ENCODE measurements around the gene SYT5. TPM values are rescaled to one million over a fixed set of nuclear protein-coding genes. Genes with fewer than 3 reads are reported as not detected.
A peak's percentile ranks its signal among the peaks of the same experiment; 100 is the strongest.

Gene SYT5
- total RNA-seq, 1 experiment from 2014 or later: not detected

GRCh38 chr19:55165952-55166529 lies 14.0 kb downstream of the SYT5 start:
- Histone ChIP-seq H3K36me3 (ENCODE audit: control insufficient read depth, insufficient read depth, low read length) (no peaks in the 10 kb centered on the region), H3K9me3 (no peaks in the 10 kb centered on the region), H3K27me3 (replicated peaks; ENCODE audit: control insufficient read depth, insufficient read depth, low read length) (no peaks in the 10 kb centered on the region), H3K4me1 (no peaks in the 10 kb centered on the region), H3K4me3 (ENCODE audit: low read depth, low read length) (peak overlapping the region; percentile 73)
- ChIA-PET POLR2A (interaction anchor here (1.2 kb wide), 1 partner anchor 173 kb away, joined by 4 read pairs; the partner anchor contains the start of gene KMT5C), CTCF (interaction anchor here (0.5 to 3.1 kb wide), 9 partner anchors 10 to 475 kb away, joined by 3 to 20 read pairs (median 5); partner anchors contain the start of genes PPP1R12C, PTPRH and ZNF580)
- Mint-ChIP-seq H3K36me3 (ENCODE audit: insufficient read depth, unreplicated experiment) (peaks cover 11% of the 10 kb centered on the region), H3K27ac (ENCODE audit: unreplicated experiment) (peak overlapping the region; percentile 80), H3K4me3 (ENCODE audit: unreplicated experiment) (peak overlapping the region; percentile 79), H3K27me3 (ENCODE audit: insufficient read depth, unreplicated experiment) (peaks cover 11% of the 10 kb centered on the region), H3K9me3 (ENCODE audit: unreplicated experiment) (no peaks in the 10 kb centered on the region), H3K4me1 (ENCODE audit: low read depth, unreplicated experiment) (no peaks in the 10 kb centered on the region)
- intact Hi-C loops (cut with micrococcal nuclease; ENCODE audit: unreplicated experiment): loop anchor here (1.0 to 2.0 kb wide), 3 partner anchors 25 to 173 kb away; partner anchors contain the start of genes KMT5C and PPP1R12C
- TF ChIP-seq, protein P1, sequence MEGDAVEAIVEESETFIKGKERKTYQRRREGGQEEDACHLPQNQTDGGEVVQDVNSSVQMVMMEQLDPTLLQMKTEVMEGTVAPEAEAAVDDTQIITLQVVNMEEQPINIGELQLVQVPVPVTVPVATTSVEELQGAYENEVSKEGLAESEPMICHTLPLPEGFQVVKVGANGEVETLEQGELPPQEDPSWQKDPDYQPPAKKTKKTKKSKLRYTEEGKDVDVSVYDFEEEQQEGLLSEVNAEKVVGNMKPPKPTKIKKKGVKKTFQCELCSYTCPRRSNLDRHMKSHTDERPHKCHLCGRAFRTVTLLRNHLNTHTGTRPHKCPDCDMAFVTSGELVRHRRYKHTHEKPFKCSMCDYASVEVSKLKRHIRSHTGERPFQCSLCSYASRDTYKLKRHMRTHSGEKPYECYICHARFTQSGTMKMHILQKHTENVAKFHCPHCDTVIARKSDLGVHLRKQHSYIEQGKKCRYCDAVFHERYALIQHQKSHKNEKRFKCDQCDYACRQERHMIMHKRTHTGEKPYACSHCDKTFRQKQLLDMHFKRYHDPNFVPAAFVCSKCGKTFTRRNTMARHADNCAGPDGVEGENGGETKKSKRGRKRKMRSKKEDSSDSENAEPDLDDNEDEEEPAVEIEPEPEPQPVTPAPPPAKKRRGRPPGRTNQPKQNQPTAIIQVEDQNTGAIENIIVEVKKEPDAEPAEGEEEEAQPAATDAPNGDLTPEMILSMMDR (IDR thresholded peaks at IDR 0.05; ENCODE audit: insufficient read depth in 1 of 2, low read depth in 1 of 2, low read length in 1 of 2, severe bottlenecking in 1 of 2, unreplicated experiment in 1 of 2): peak; percentile 67 to 97
- DNase-seq: peak; percentile 87 to 90
- BruUV-seq (replicated peaks): no TSS peak

GRCh38 chr19:55161571-55162322 lies 18.3 kb downstream of the SYT5 start:
- intact Hi-C loops (cut with micrococcal nuclease; ENCODE audit: unreplicated experiment): no loop called here
- Mint-ChIP-seq H3K27ac (ENCODE audit: unreplicated experiment) (no peak overlapping the region), H3K36me3 (ENCODE audit: insufficient read depth, unreplicated experiment) (peaks cover 6% of the 10 kb centered on the region), H3K27me3 (ENCODE audit: insufficient read depth, unreplicated experiment) (peaks cover 3% of the 10 kb centered on the region), H3K9me3 (ENCODE audit: unreplicated experiment) (no peaks in the 10 kb centered on the region), H3K4me3 (ENCODE audit: unreplicated experiment) (no peak overlapping the region), H3K4me1 (ENCODE audit: low read depth, unreplicated experiment) (peaks cover 20% of the 10 kb centered on the region)
- POLR2A ChIA-PET: no interaction called here
- H3K27me3 ChIP-seq (replicated peaks; ENCODE audit: control insufficient read depth, insufficient read depth, low read length): no peaks in the 10 kb centered on the region
- TF ChIP-seq, protein P1 (IDR thresholded peaks at IDR 0.05; ENCODE audit: insufficient read depth in 1 of 2, low read depth in 1 of 2, low read length in 1 of 2, severe bottlenecking in 1 of 2, unreplicated experiment in 1 of 2): no peak
- H3K4me3 ChIP-seq (ENCODE audit: low read depth, low read length): no peak overlapping the region
- H3K4me1 ChIP-seq: peaks cover 16% of the 10 kb centered on the region
- BruUV-seq (replicated peaks): no TSS peak
- CTCF ChIA-PET: interaction anchor here (0.7 to 2.9 kb wide), 3 partner anchors 21 to 66 kb away, joined by 3 to 38 read pairs (median 3); no protein-coding TSS in a partner anchor
- no peaks in the 10 kb centered on the region for H3K36me3 ChIP-seq (ENCODE audit: control insufficient read depth, insufficient read depth, low read length)
- H3K9me3 ChIP-seq: no peaks in the 10 kb centered on the region
- no peak for DNase-seq

DNA sequence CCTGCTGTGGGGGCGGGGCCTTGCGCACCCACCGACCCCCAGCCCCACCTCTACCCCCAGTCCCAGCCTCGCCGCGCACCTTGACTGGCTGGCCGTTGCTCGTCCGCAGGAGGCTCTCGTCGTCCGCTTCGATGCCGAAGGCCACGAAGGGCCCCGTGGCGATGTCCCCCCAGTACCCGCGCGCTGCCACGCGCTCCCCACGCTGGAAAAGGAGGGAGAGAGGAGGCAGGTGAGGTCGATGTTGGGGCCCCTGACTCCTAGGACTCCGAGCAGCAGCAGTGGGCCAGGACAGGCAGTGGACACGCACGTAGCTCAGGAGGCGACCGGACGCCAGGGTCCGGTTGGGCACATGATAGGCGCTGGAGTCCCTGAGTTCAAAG lies 19.1 kb downstream of the SYT5 start:
- no peaks in the 10 kb centered on the region for H3K9me3 Mint-ChIP-seq (ENCODE audit: unreplicated experiment)
- H3K4me3 Mint-ChIP-seq (ENCODE audit: unreplicated experiment): no peak overlapping the region
- H3K4me1 Mint-ChIP-seq (ENCODE audit: low read depth, unreplicated experiment): peaks cover 20% of the 10 kb centered on the region
- ChIA-PET CTCF (interaction anchor here (0.6 to 2.9 kb wide), 10 partner anchors 10 to 73 kb away, joined by 3 to 38 read pairs (median 3); partner anchors contain the start of gene TNNT1), POLR2A (no interaction called here)
- H3K27me3 Mint-ChIP-seq (ENCODE audit: insufficient read depth, unreplicated experiment): peaks cover 3% of the 10 kb centered on the region
- no TSS peak for BruUV-seq (replicated peaks)
- no peak overlapping the region for H3K27ac Mint-ChIP-seq (ENCODE audit: unreplicated experiment)
- no peak for DNase-seq
- no peaks in the 10 kb centered on the region for H3K27me3 ChIP-seq (replicated peaks; ENCODE audit: control insufficient read depth, insufficient read depth, low read length)
- H3K36me3 ChIP-seq (ENCODE audit: control insufficient read depth, insufficient read depth, low read length): no peaks in the 10 kb centered on the region
- no peaks in the 10 kb centered on the region for H3K36me3 Mint-ChIP-seq (ENCODE audit: insufficient read depth, unreplicated experiment)
- no peak overlapping the region for H3K4me3 ChIP-seq (ENCODE audit: low read depth, low read length)
- H3K9me3 ChIP-seq: no peaks in the 10 kb centered on the region
- intact Hi-C loops (cut with micrococcal nuclease; ENCODE audit: unreplicated experiment): loop anchor here (1.0 kb wide), 2 partner anchors 15 to 20 kb away; no protein-coding TSS in a partner anchor
- H3K4me1 ChIP-seq: peaks cover 16% of the 10 kb centered on the region
- TF ChIP-seq, protein P1 (IDR thresholded peaks at IDR 0.05; ENCODE audit: insufficient read depth in 1 of 2, low read depth in 1 of 2, low read length in 1 of 2, severe bottlenecking in 1 of 2, unreplicated experiment in 1 of 2): no peak
